KMS-11 (cell line): ENCODE measurements around the gene ENO1.
A peak's percentile ranks its signal among the peaks of the same experiment; 100 is the strongest.

Experiments
- H2AFZ ChIP-seq: fragments of 200-600 bp; sonication (generic); 2 replicates; pipeline ENCODE4 v1.6.1; 2016; ENCODE audit warnings: antibody characterized with exemption, mixed run types, low read depth
- H3K27ac ChIP-seq: fragments of 200-600 bp; sonication (generic); 2 replicates; pipeline ENCODE4 v1.6.1; 2016; ENCODE audit warnings: mild to moderate bottlenecking, mixed run types
- H3K27me3 ChIP-seq: fragments of 200-600 bp; sonication (generic); 2 replicates; pipeline ENCODE4 v1.6.1; 2017; ENCODE audit warnings: mild to moderate bottlenecking, low read depth, mixed run types, moderate library complexity; ENCODE audit not compliant: insufficient read depth
- H3K36me3 ChIP-seq: fragments of 200-600 bp; sonication (generic); 2 replicates; pipeline ENCODE4 v1.6.1; 2017; ENCODE audit warnings: mild to moderate bottlenecking, mixed run types; ENCODE audit not compliant: insufficient read depth
- H3K4me1 ChIP-seq: fragments of 200-600 bp; sonication (generic); 2 replicates; pipeline ENCODE4 v1.6.1; 2016; ENCODE audit warnings: mild to moderate bottlenecking, low read depth, mixed run types; ENCODE audit not compliant: poor library complexity, severe bottlenecking
- H3K4me2 ChIP-seq: fragments of 200-600 bp; sonication (generic); 2 replicates; pipeline ENCODE4 v1.7.0; 2016; ENCODE audit warnings: mild to moderate bottlenecking, mixed run types
- H3K4me3 ChIP-seq: fragments of 200-600 bp; sonication (generic); IDR thresholded peaks from 2 replicates; pipeline ENCODE4 v1.6.1; 2017; ENCODE audit warnings: low read depth, low read length, mixed read lengths; ENCODE audit not compliant: insufficient read depth
- H3K79me2 ChIP-seq: fragments of 200-600 bp; sonication (generic); 2 replicates; pipeline ENCODE4 v1.6.1; 2016; ENCODE audit warnings: low read depth, mixed run types; ENCODE audit not compliant: insufficient read depth
- H3K9ac ChIP-seq: fragments of 200-600 bp; sonication (generic); 2 replicates; pipeline ENCODE4 v1.6.1; 2016; ENCODE audit warnings: mild to moderate bottlenecking, mixed run types
- H4K20me1 ChIP-seq: fragments of 200-600 bp; sonication (generic); 2 replicates; pipeline ENCODE4 v1.6.1; 2016; ENCODE audit warnings: mild to moderate bottlenecking, mixed run types; ENCODE audit not compliant: insufficient read depth
- CTCF ChIP-seq: fragments of 200-600 bp; sonication (generic); conservative IDR thresholded peaks from 2 replicates; pipeline ENCODE4 v1.6.1; 2017; ENCODE audit warnings: low read depth, mild to moderate bottlenecking, antibody characterized with exemption, low read length, moderate library complexity, mixed read lengths

ENO1 gene

GRCh38 chr1:8864713-8865344 lies 13.7 kb downstream of the ENO1 start:
- no peak for TF ChIP-seq CTCF

GRCh38 chr1:8863794-8864233 lies 14.7 kb downstream of the ENO1 start:
- Histone ChIP-seq H3K36me3 (peaks cover 54% of the 10 kb centered on the region; the same call in 1 of the 2 replicates), H3K27ac (no peak overlapping the region), H3K4me2 (no peak overlapping the region), H3K9ac (no peak overlapping the region), H3K4me1 (peaks cover 15% of the 10 kb centered on the region), H2AFZ (no peak overlapping the region), H3K27me3 (no peaks in the 10 kb centered on the region), H3K79me2 (peaks cover 2% of the 10 kb centered on the region; the same call in 1 of the 2 replicates), H3K4me3 (no peak overlapping the region), H4K20me1 (peaks cover 16% of the 10 kb centered on the region)
- no peak for TF ChIP-seq CTCF

More at GRCh38 chr1:8864713-8865344, 13.7 kb downstream of the ENO1 start:
- H3K4me3 ChIP-seq: no peak overlapping the region
- peaks cover 7% of the 10 kb centered on the region for H3K4me1 ChIP-seq
- H3K9ac ChIP-seq: no peak overlapping the region
- H3K27ac ChIP-seq: no peak overlapping the region
- H3K79me2 ChIP-seq: peaks cover 12% of the 10 kb centered on the region; the same call in 1 of the 2 replicates
- H3K4me2 ChIP-seq: no peak overlapping the region
- H2AFZ ChIP-seq: no peak overlapping the region
- H3K27me3 ChIP-seq: no peaks in the 10 kb centered on the region
- H3K36me3 ChIP-seq: peaks cover 55% of the 10 kb centered on the region; the same call in 1 of the 2 replicates
- H4K20me1 ChIP-seq: peaks cover 16% of the 10 kb centered on the region

GRCh38 chr1:8863138-8863537 lies 15.3 kb downstream of the ENO1 start:
- no peaks in the 10 kb centered on the region for H3K27me3 ChIP-seq
- no peak overlapping the region for H3K27ac ChIP-seq
- H3K9ac ChIP-seq: no peak overlapping the region
- peaks cover 48% of the 10 kb centered on the region; the same call in 1 of the 2 replicates for H3K36me3 ChIP-seq
- no peak overlapping the region for H3K4me2 ChIP-seq
- no peak for TF ChIP-seq CTCF
- H2AFZ ChIP-seq: no peak overlapping the region
- H3K4me3 ChIP-seq: no peak overlapping the region
- H3K4me1 ChIP-seq: peaks cover 20% of the 10 kb centered on the region
- peaks cover 15% of the 10 kb centered on the region for H4K20me1 ChIP-seq
- H3K79me2 ChIP-seq: no peaks in the 10 kb centered on the region; the same call in 1 of the 2 replicates

- Histone ChIP-seq H3K27ac (no peak overlapping the region), H3K79me2 (no peaks in the 10 kb centered on the region; the same call in 1 of the 2 replicates), H3K27me3 (no peaks in the 10 kb centered on the region), H3K4me3 (no peak overlapping the region), H3K4me2 (no peak overlapping the region), H3K4me1 (peaks cover 23% of the 10 kb centered on the region), H4K20me1 (peaks cover 11% of the 10 kb centered on the region), H3K9ac (no peak overlapping the region), H2AFZ (no peak overlapping the region), H3K36me3 (peaks cover 43% of the 10 kb centered on the region; the same call in 1 of the 2 replicates)
- peak; percentile 78 for TF ChIP-seq CTCF
These were observed 16.0 kb downstream of the ENO1 start for GRCh38 chr1:8862528-8862927.
